Smooth muscle cell (in vitro differentiated cells): ENCODE measurements around the gene CCT3. TPM values are rescaled to one million over a fixed set of nuclear protein-coding genes. Genes with fewer than 3 reads are reported as not detected.

Experiments used
- DNase-seq: peaks from one replicate; lab custom pipeline; 2025; ENCODE audit not compliant: unreplicated experiment; lab: John Stamatoyannopoulos, UW
- H2AFZ ChIP-seq: fragments of 200-600 bp; sonication (generic); 2 replicates; pipeline ENCODE4 v1.6.0; 2016; ENCODE audit warnings: antibody characterized with exemption, low read depth, mild to moderate bottlenecking
- H3F3A ChIP-seq: fragments of 200-600 bp; sonication (generic); 2 replicates; pipeline ENCODE4 v1.6.0; 2017; ENCODE audit warnings: antibody characterized with exemption, low read depth
- H3K27ac ChIP-seq: fragments of 200-600 bp; sonication (generic); 2 replicates; pipeline ENCODE4 v1.5.1; 2016; ENCODE audit warnings: low read depth, mild to moderate bottlenecking
- H3K27me3 ChIP-seq: fragments of 200-600 bp; sonication (generic); 2 replicates; pipeline ENCODE4 v1.6.1; 2016; ENCODE audit warnings: low read depth, mild to moderate bottlenecking
- H3K36me3 ChIP-seq: fragments of 200-600 bp; sonication (generic); 2 replicates; pipeline ENCODE4 v1.5.1; 2016; ENCODE audit warnings: low read depth
- H3K4me1 ChIP-seq: fragments of 200-600 bp; sonication (generic); 2 replicates; pipeline ENCODE4 v1.5.1; 2016; ENCODE audit warnings: low read depth
- H3K4me2 ChIP-seq: fragments of 200-600 bp; sonication (generic); 2 replicates; pipeline ENCODE4 v1.6.0; 2016; ENCODE audit warnings: mild to moderate bottlenecking
- H3K4me3 ChIP-seq: fragments of 200-600 bp; sonication (generic); 2 replicates; pipeline ENCODE4 v1.5.1; 2016; ENCODE audit warnings: mild to moderate bottlenecking
- H3K79me2 ChIP-seq: fragments of 200-600 bp; sonication (generic); 2 replicates; pipeline ENCODE4 v1.6.0; 2016; ENCODE audit warnings: low read depth, mild to moderate bottlenecking
- H3K9ac ChIP-seq: fragments of 200-600 bp; sonication (generic); 2 replicates; pipeline ENCODE4 v1.6.0; 2016; ENCODE audit warnings: low read depth
- H3K9me3 ChIP-seq: fragments of 200-600 bp; sonication (generic); replicated peaks from 2 replicates; pipeline ENCODE4 v1.5.1; 2016; ENCODE audit warnings: low read depth
- H4K20me1 ChIP-seq: fragments of 200-600 bp; sonication (generic); 2 replicates; pipeline ENCODE4 v1.6.0; 2016; ENCODE audit warnings: low read depth
- CTCF ChIP-seq: fragments of 200-600 bp; sonication (generic); IDR thresholded peaks from 2 replicates; pipeline ENCODE4 v1.5.1; 2017; ENCODE audit warnings: borderline replicate concordance, mild to moderate bottlenecking, antibody characterized with exemption; ENCODE audit not compliant: insufficient read depth, poor library complexity, severe bottlenecking
- WGBS: methylation state at CpG from one replicate; pipeline ENCODE4 v1.1.7; 2016; ENCODE audit warnings: low lambda C conversion rate; 5-methylcytosine and 5-hydroxymethylcytosine counted together
- polyA plus RNA-seq: library from polyadenylated mRNA; unstranded; fragments of >200 nt; fragmentation: Nextera tagmentation; extraction: Ambion mirVana; gene quantifications from 2 replicates; pipeline ENCODE4 v1.2.1, GENCODE V29; 2016
- total RNA-seq: library from RNA; depleted of rRNA; stranded (reverse); fragments of >200 nt; gene quantifications from 2 replicates; pipeline ENCODE4 v1.2.3, GENCODE V29; 2014

Gene CCT3
- total and polyA plus RNA-seq, 2 experiments from 2014 or later: 147 to 179 TPM

- H3K4me1 ChIP-seq: no peaks in the 10 kb centered on the region
- no peak overlapping the region for H2AFZ ChIP-seq
- no peak overlapping the region for H3K4me3 ChIP-seq
- H3K79me2 ChIP-seq: no peaks in the 10 kb centered on the region
- H3K9me3 ChIP-seq: no peaks in the 10 kb centered on the region
- no peak for DNase-seq
- TF ChIP-seq CTCF: no peak
- no peaks in the 10 kb centered on the region for H3K27me3 ChIP-seq
- H3K27ac ChIP-seq: no peak overlapping the region
- H4K20me1 ChIP-seq: no peaks in the 10 kb centered on the region
- no peak overlapping the region for H3K4me2 ChIP-seq
- 90% methylated on average over 20 of the region's 20 CpGs for WGBS
- H3F3A ChIP-seq: no peaks in the 10 kb centered on the region
- H3K9ac ChIP-seq: no peak overlapping the region
- H3K36me3 ChIP-seq: no peaks in the 10 kb centered on the region
These were observed 39.1 kb upstream of the CCT3 start for GRCh38 chr1:156376958-156377919.

GRCh38 chr1:156376146-156376545 lies 38.1 kb upstream of the CCT3 start:
- Histone ChIP-seq H3F3A (no peaks in the 10 kb centered on the region), H3K79me2 (no peaks in the 10 kb centered on the region), H3K4me1 (no peaks in the 10 kb centered on the region), H3K27ac (no peak overlapping the region), H3K4me2 (no peak overlapping the region), H3K4me3 (no peak overlapping the region), H3K9me3 (no peaks in the 10 kb centered on the region), H3K27me3 (no peaks in the 10 kb centered on the region), H4K20me1 (no peaks in the 10 kb centered on the region), H3K9ac (no peak overlapping the region), H2AFZ (no peak overlapping the region), H3K36me3 (no peaks in the 10 kb centered on the region)
- TF ChIP-seq CTCF: no peak
- 96% methylated on average over 2 of the region's 2 CpGs for WGBS
- DNase-seq: no peak

- Histone ChIP-seq H3K4me2 (no peak overlapping the region), H4K20me1 (no peaks in the 10 kb centered on the region), H3K4me1 (no peaks in the 10 kb centered on the region), H3K9ac (no peak overlapping the region), H3K4me3 (no peak overlapping the region), H3K27ac (no peak overlapping the region), H3K9me3 (no peaks in the 10 kb centered on the region), H3F3A (no peaks in the 10 kb centered on the region), H3K36me3 (no peaks in the 10 kb centered on the region), H3K79me2 (no peaks in the 10 kb centered on the region), H3K27me3 (no peaks in the 10 kb centered on the region), H2AFZ (no peak overlapping the region)
- no peak for TF ChIP-seq CTCF
- no peak for DNase-seq
These were observed 35.5 kb upstream of the CCT3 start for GRCh38 chr1:156373546-156373945.

GRCh38 chr1:156372876-156373275 lies 34.8 kb upstream of the CCT3 start:
- Histone ChIP-seq H3K36me3 (no peaks in the 10 kb centered on the region), H3K9ac (no peak overlapping the region), H3K79me2 (no peaks in the 10 kb centered on the region), H3K9me3 (no peaks in the 10 kb centered on the region), H3F3A (no peaks in the 10 kb centered on the region), H2AFZ (no peak overlapping the region), H3K4me3 (no peak overlapping the region), H3K27me3 (no peaks in the 10 kb centered on the region), H3K4me2 (no peak overlapping the region), H3K27ac (no peak overlapping the region), H4K20me1 (no peaks in the 10 kb centered on the region), H3K4me1 (no peaks in the 10 kb centered on the region)
- no peak for TF ChIP-seq CTCF
- DNase-seq: no peak
- WGBS: 85% methylated on average over 4 of the region's 4 CpGs
